GM23338 (cell line): ENCODE measurements around the gene LYRM7. TPM values are rescaled to one million over a fixed set of nuclear protein-coding genes. Genes with fewer than 3 reads are reported as not detected.
"Not testable (repeated sequence)": the region's sequence is repeated elsewhere in the genome, so short reads cannot be mapped to it uniquely, and the experiment has no call there.

Experiments
- ATAC-seq: fragments of 200-7000 bp; cut with Tn5 transposase; 3 replicates; pipeline ENCODE4 v1.9.1; 2020
- DNase-seq: peaks from one replicate; pipeline ENCODE4 v3.0.0-alpha.2; 2015; ENCODE audit warnings: low spot score
- H2AFZ ChIP-seq: fragments of 200-600 bp; sonication (generic); 2 replicates; pipeline ENCODE4 v1.8.0; 2016; ENCODE audit warnings: antibody characterized with exemption, mild to moderate bottlenecking, moderate library complexity
- H3F3A ChIP-seq: fragments of 200-600 bp; sonication (generic); replicated peaks from 2 replicates; pipeline ENCODE4 v1.8.0; 2017; ENCODE audit warnings: antibody characterized with exemption, mixed run types, low read depth
- H3K27ac ChIP-seq: fragments of 200-600 bp; sonication (generic); 2 replicates; pipeline ENCODE4 v1.6.1; 2016; ENCODE audit warnings: low read depth
- H3K27me3 ChIP-seq: fragments of 200-600 bp; sonication (generic); 2 replicates; pipeline ENCODE4 v1.8.0; 2016; ENCODE audit warnings: mild to moderate bottlenecking, mixed run types, moderate library complexity; ENCODE audit not compliant: insufficient read depth
- H3K36me3 ChIP-seq: fragments of 200-600 bp; sonication (generic); 2 replicates; pipeline ENCODE4 v1.8.0; 2016; ENCODE audit warnings: mild to moderate bottlenecking; ENCODE audit not compliant: insufficient read depth
- H3K4me1 ChIP-seq: fragments of 200-600 bp; sonication (generic); 2 replicates; pipeline ENCODE4 v1.8.0; 2016; ENCODE audit warnings: mild to moderate bottlenecking, moderate library complexity; ENCODE audit not compliant: insufficient read depth
- H3K4me2 ChIP-seq: fragments of 200-600 bp; sonication (generic); 2 replicates; pipeline ENCODE4 v1.7.1; 2017; ENCODE audit warnings: mixed run types
- H3K4me3 ChIP-seq: fragments of 200-600 bp; sonication (generic); 2 replicates; pipeline ENCODE4 v1.6.1; 2016; ENCODE audit warnings: mixed run types
- H3K79me2 ChIP-seq: fragments of 200-600 bp; sonication (generic); replicated peaks from 2 replicates; pipeline ENCODE4 v1.8.0; 2017; ENCODE audit warnings: mild to moderate bottlenecking; ENCODE audit not compliant: insufficient read depth
- H3K9me2 ChIP-seq: fragments of 200-600 bp; sonication (generic); 2 replicates; pipeline ENCODE4 v1.8.0; 2017; ENCODE audit not compliant: insufficient read depth
- H4K20me1 ChIP-seq: fragments of 200-600 bp; sonication (generic); replicated peaks from 2 replicates; pipeline ENCODE4 v1.8.0; 2017; ENCODE audit warnings: mild to moderate bottlenecking; ENCODE audit not compliant: insufficient read depth
- H3K27ac Mint-ChIP-seq: 2 replicates; pipeline ENCODE4 v1.8.0; 2020; ENCODE audit warnings: inconsistent platforms, mild to moderate bottlenecking, moderate library complexity, mixed read lengths
- H3K27me3 Mint-ChIP-seq: 3 replicates; pipeline ENCODE4 v1.8.0; 2022; ENCODE audit warnings: low read depth, mild to moderate bottlenecking, moderate library complexity, mixed read lengths, inconsistent platforms; ENCODE audit not compliant: insufficient read depth, poor library complexity
- H3K36me3 Mint-ChIP-seq: 3 replicates; pipeline ENCODE4 v1.8.0; 2021; ENCODE audit warnings: low read depth, mild to moderate bottlenecking, inconsistent platforms, moderate library complexity, mixed read lengths
- H3K4me1 Mint-ChIP-seq: 3 replicates; pipeline ENCODE4 v1.8.0; 2020; ENCODE audit warnings: mild to moderate bottlenecking, inconsistent platforms, mixed read lengths
- H3K4me3 Mint-ChIP-seq: 3 replicates; pipeline ENCODE4 v1.8.0; 2021; ENCODE audit warnings: moderate library complexity, mild to moderate bottlenecking, inconsistent platforms, mixed read lengths
- H3K9me3 Mint-ChIP-seq: 3 replicates; pipeline ENCODE4 v1.8.0; 2020; ENCODE audit warnings: moderate library complexity, mild to moderate bottlenecking, inconsistent platforms, mixed read lengths
- CREB1 ChIP-seq: fragments of 250-450 bp; sonication (Bioruptor Pico); IDR thresholded peaks from 2 replicates; pipeline ENCODE4 v1.5.0; 2020; ENCODE audit warnings: low read depth, mild to moderate bottlenecking, moderate library complexity
- EZH2 ChIP-seq: fragments of 200-600 bp; sonication (generic); IDR thresholded peaks from one replicate; pipeline ENCODE4 v1.8.0; 2017; ENCODE audit warnings: antibody characterized with exemption, mild to moderate bottlenecking, low read depth; ENCODE audit not compliant: unreplicated experiment
- EZH2phosphoT487 ChIP-seq: fragments of 200-600 bp; sonication (generic); IDR thresholded peaks from one replicate; pipeline ENCODE4 v1.8.1; 2018; ENCODE audit warnings: antibody characterized with exemption; ENCODE audit not compliant: unreplicated experiment
- JUNB ChIP-seq: IDR thresholded peaks from one replicate; pipeline ENCODE4 v1.6.1; 2016; ENCODE audit warnings: antibody characterized with exemption; ENCODE audit not compliant: unreplicated experiment
- NANOG ChIP-seq: IDR thresholded peaks from 2 replicates; pipeline ENCODE4 v1.6.1; 2016; ENCODE audit warnings: antibody characterized with exemption, borderline replicate concordance
- POLR2AphosphoS5 ChIP-seq: IDR thresholded peaks from 2 replicates; pipeline ENCODE4 v1.6.1; 2016; ENCODE audit warnings: antibody characterized with exemption, low read depth
- STAT1 ChIP-seq: IDR thresholded peaks from one replicate; pipeline ENCODE4 v1.6.1; 2016; ENCODE audit warnings: antibody characterized with exemption; ENCODE audit not compliant: unreplicated experiment
- ZNF331 ChIP-seq: fragments of 250-450 bp; sonication (Bioruptor Pico); IDR thresholded peaks from 2 replicates; pipeline ENCODE4 v1.5.0; 2020; ENCODE audit warnings: low read depth, mild to moderate bottlenecking, moderate library complexity
- polyA plus RNA-seq: library from polyadenylated mRNA; unstranded; fragments of >200 nt; fragmentation: Nextera tagmentation; extraction: Ambion mirVana; gene quantifications from 2 replicates; pipeline ENCODE4 v1.2.1, GENCODE V29; 2016
- total RNA-seq: library from RNA; depleted of rRNA; stranded (reverse); fragments of >200 nt; shearing (Covaris generic); gene quantifications from 2 replicates; pipeline ENCODE4 v1.2.3, GENCODE V29; 2014
- TF ChIP-seq, protein P1 (sequence below): IDR thresholded peaks from one replicate; pipeline ENCODE4 v1.6.1; 2018; ENCODE audit warnings: antibody characterized with exemption; ENCODE audit not compliant: unreplicated experiment
- TF ChIP-seq, protein P2 (sequence below): IDR thresholded peaks from 2 replicates; pipeline ENCODE4 v1.6.1; 2016; ENCODE audit warnings: antibody characterized with exemption
- TF ChIP-seq, protein P3 (sequence below), 2 experiments: fragments of 200-600 bp in 1 of 2; sonication (generic) in 1 of 2; conservative IDR thresholded peaks; 2 replicates each; pipeline versions ENCODE4 v1.5.1 to v1.6.1; 2016 to 2017; ENCODE audit warnings: antibody characterized with exemption in 2 of 2, low read depth in 2 of 2, mild to moderate bottlenecking in 2 of 2, moderate library complexity in 1 of 2

The LYRM7 gene
- total and polyA plus RNA-seq, 2 experiments from 2014 or later: 11.3 to 34.8 TPM

DNA sequence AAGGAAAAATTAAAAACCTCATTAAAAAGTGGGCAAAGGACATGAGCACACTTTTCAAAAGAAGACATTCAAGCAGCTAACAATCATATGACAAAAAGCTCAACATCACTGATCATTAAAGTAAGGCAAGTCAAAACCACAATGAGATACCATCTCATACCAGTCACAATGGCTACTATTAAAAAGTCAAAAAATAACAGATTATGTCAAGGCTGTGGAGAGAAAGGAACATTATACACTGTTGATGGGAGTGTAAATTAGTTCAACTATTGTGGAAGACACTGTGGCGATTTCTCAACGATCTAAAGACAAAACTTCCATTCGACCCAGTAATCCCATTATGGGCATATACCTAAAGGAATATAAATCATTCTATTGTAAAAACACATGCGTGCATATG, 41.4 kb upstream of the LYRM7 start (continued):
- TF ChIP-seq, protein P1, sequence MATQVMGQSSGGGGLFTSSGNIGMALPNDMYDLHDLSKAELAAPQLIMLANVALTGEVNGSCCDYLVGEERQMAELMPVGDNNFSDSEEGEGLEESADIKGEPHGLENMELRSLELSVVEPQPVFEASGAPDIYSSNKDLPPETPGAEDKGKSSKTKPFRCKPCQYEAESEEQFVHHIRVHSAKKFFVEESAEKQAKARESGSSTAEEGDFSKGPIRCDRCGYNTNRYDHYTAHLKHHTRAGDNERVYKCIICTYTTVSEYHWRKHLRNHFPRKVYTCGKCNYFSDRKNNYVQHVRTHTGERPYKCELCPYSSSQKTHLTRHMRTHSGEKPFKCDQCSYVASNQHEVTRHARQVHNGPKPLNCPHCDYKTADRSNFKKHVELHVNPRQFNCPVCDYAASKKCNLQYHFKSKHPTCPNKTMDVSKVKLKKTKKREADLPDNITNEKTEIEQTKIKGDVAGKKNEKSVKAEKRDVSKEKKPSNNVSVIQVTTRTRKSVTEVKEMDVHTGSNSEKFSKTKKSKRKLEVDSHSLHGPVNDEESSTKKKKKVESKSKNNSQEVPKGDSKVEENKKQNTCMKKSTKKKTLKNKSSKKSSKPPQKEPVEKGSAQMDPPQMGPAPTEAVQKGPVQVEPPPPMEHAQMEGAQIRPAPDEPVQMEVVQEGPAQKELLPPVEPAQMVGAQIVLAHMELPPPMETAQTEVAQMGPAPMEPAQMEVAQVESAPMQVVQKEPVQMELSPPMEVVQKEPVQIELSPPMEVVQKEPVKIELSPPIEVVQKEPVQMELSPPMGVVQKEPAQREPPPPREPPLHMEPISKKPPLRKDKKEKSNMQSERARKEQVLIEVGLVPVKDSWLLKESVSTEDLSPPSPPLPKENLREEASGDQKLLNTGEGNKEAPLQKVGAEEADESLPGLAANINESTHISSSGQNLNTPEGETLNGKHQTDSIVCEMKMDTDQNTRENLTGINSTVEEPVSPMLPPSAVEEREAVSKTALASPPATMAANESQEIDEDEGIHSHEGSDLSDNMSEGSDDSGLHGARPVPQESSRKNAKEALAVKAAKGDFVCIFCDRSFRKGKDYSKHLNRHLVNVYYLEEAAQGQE: no peak
- TF ChIP-seq STAT1: no peak
- TF ChIP-seq JUNB: no peak
- TF ChIP-seq POLR2AphosphoS5: no peak
- TF ChIP-seq NANOG: no peak
- TF ChIP-seq, protein P2, sequence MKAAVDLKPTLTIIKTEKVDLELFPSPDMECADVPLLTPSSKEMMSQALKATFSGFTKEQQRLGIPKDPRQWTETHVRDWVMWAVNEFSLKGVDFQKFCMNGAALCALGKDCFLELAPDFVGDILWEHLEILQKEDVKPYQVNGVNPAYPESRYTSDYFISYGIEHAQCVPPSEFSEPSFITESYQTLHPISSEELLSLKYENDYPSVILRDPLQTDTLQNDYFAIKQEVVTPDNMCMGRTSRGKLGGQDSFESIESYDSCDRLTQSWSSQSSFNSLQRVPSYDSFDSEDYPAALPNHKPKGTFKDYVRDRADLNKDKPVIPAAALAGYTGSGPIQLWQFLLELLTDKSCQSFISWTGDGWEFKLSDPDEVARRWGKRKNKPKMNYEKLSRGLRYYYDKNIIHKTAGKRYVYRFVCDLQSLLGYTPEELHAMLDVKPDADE: no peak
- TF ChIP-seq EZH2: no peak
- TF ChIP-seq CREB1 (CRISPR knock-in tag): no peak
- TF ChIP-seq, protein P3, sequence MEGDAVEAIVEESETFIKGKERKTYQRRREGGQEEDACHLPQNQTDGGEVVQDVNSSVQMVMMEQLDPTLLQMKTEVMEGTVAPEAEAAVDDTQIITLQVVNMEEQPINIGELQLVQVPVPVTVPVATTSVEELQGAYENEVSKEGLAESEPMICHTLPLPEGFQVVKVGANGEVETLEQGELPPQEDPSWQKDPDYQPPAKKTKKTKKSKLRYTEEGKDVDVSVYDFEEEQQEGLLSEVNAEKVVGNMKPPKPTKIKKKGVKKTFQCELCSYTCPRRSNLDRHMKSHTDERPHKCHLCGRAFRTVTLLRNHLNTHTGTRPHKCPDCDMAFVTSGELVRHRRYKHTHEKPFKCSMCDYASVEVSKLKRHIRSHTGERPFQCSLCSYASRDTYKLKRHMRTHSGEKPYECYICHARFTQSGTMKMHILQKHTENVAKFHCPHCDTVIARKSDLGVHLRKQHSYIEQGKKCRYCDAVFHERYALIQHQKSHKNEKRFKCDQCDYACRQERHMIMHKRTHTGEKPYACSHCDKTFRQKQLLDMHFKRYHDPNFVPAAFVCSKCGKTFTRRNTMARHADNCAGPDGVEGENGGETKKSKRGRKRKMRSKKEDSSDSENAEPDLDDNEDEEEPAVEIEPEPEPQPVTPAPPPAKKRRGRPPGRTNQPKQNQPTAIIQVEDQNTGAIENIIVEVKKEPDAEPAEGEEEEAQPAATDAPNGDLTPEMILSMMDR (conservative IDR thresholded peaks at IDR 0.05; ENCODE audit: low read depth in 2 of 2): no peak
- no peak for TF ChIP-seq ZNF331 (CRISPR knock-in tag)
- TF ChIP-seq EZH2phosphoT487: no peak

DNA sequence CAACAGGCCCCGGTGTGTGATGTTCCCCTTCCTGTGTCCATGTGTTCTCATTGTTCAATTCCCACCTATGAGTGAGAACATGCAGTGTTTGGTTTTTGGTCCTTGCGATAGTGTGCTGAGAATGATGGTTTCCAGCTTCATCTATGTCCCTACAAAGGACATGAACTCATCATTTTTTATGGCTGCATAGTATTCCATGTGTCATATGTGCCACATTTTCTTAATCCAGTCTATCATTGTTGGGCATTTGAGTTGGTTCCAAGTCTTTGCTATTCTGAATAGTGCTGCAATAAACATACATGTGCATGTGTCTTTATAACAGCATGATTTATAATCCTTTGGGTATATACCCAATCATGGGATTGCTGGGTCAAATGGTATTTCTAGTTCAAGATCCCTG, 37.7 kb upstream of the LYRM7 start:
- H3K4me2 ChIP-seq, H3K36me3 Mint-ChIP-seq, H3K27ac ChIP-seq, H4K20me1 ChIP-seq, H3K4me1 Mint-ChIP-seq, H3K27ac Mint-ChIP-seq, H3K9me3 Mint-ChIP-seq, H3K9me2 ChIP-seq, H3K4me1 ChIP-seq, H3K4me3 ChIP-seq, ATAC-seq, H3K4me3 Mint-ChIP-seq, DNase-seq, H3K36me3 ChIP-seq, H3K79me2 ChIP-seq, H2AFZ ChIP-seq, H3F3A ChIP-seq, H3K27me3 Mint-ChIP-seq, H3K27me3 ChIP-seq: not testable (repeated sequence)

DNA sequence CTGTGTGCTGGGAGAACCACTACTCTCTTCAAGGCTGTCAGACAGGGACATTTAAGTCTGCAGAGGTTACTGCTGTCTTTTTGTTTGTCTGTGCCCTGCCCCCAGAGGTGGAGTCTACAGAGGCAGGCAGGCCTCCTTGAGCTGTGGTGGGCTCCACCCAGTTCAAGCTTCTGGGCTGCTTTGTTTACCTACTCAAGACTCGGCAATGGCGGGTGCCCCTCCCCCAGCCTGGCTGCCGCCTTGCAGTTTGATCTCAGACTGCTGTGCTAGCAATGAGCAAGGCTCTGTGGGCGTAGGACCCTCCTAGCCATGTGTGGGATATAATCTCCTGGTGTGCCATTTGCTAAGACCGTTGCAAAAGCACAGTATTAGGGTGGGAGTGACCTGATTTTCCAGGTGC, 32.3 kb upstream of the LYRM7 start:
- ATAC-seq, H3K79me2 ChIP-seq, H3K4me1 Mint-ChIP-seq, H3K36me3 ChIP-seq, H3K4me1 ChIP-seq, H2AFZ ChIP-seq, H4K20me1 ChIP-seq, H3K27ac ChIP-seq, H3K27me3 Mint-ChIP-seq, H3K27ac Mint-ChIP-seq, DNase-seq, H3F3A ChIP-seq, H3K4me3 ChIP-seq, H3K27me3 ChIP-seq, H3K4me2 ChIP-seq, H3K9me2 ChIP-seq, H3K4me3 Mint-ChIP-seq: not testable (repeated sequence)
- Mint-ChIP-seq H3K36me3 (peaks cover 11% of the 10 kb centered on the region; the same call in 1 of the 3 replicates), H3K9me3 (peaks cover 20% of the 10 kb centered on the region)
